ENCODE measurements around the gene TBCB. TPM values are rescaled to one million over a fixed set of nuclear protein-coding genes. Genes with fewer than 3 reads are reported as not detected.
"Not testable (repeated sequence)": the region's sequence is repeated elsewhere in the genome, so short reads cannot be mapped to it uniquely, and the experiment has no call there.

TBCB gene, protein sequence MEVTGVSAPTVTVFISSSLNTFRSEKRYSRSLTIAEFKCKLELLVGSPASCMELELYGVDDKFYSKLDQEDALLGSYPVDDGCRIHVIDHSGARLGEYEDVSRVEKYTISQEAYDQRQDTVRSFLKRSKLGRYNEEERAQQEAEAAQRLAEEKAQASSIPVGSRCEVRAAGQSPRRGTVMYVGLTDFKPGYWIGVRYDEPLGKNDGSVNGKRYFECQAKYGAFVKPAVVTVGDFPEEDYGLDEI
- 509 and 536 TPM in 2 replicates for total RNA-seq (2014; rRNA removed; shearing (Covaris generic))

DNA sequence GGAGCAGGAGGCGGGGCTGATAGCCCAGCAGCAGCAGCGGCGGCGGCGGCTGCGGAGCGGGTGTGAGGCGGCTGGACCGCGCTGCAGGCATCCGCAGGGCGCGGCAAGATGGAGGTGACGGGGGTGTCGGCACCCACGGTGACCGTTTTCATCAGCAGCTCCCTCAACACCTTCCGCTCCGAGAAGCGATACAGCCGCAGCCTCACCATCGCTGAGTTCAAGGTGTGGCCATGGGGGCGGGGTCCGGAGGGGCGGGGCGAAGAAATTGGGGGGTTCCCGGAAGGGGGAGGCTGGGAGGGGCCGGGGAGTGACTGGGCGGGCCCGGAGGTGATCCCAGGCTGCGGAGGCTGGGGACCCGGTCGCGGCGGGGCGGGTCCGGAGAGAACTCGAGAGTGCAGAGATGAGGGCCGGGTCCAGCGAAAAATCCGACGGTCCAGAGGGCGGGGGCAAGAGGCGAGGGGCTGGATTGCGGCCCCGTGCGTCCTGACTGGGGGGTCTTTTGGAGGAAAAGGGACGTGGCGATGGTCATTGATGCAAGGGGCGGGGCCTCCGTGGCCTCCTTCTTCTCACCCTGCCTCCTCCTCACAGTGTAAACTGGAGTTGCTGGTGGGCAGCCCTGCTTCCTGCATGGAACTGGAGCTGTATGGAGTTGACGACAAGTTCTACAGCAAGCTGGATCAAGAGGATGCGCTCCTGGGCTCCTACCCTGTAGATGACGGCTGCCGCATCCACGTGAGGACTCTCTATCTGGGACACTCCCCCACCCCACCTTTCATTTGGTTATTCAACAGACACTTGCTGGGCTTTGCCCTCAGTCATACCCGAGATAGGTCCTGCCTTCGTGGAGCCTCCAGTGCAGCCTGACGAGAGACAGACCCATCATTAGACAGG lies at the start of gene TBCB:
Gene TBCB (plus strand): TSS at position 16 of the 891 bp plus-strand sequence. CDS start 93 bp downstream, at position 109.
- no peak for DNase-seq (ENCODE audit: low spot score)

DNA sequence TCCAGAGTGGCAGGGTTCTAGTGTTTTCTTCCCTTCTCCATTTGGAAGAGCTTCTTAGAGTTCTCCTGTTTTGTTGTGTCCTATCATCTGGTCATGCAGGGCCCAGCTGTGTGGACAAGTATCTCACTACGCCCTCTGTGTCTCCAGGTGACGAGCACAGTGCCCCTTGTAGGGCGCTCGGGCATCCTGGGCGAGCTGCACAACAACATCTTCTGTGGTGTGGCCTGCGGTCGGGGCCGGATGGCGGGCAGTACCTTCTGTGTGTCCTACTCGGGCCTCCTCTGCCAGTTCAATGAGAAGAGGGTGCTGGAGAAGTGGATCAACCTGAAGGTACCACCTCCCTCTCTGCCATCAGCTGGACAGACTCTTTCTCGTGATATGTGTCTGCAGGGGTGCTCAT lies 47.6 kb upstream of the TBCB start:
- DNase-seq (ENCODE audit: low spot score) = no peak

DNA sequence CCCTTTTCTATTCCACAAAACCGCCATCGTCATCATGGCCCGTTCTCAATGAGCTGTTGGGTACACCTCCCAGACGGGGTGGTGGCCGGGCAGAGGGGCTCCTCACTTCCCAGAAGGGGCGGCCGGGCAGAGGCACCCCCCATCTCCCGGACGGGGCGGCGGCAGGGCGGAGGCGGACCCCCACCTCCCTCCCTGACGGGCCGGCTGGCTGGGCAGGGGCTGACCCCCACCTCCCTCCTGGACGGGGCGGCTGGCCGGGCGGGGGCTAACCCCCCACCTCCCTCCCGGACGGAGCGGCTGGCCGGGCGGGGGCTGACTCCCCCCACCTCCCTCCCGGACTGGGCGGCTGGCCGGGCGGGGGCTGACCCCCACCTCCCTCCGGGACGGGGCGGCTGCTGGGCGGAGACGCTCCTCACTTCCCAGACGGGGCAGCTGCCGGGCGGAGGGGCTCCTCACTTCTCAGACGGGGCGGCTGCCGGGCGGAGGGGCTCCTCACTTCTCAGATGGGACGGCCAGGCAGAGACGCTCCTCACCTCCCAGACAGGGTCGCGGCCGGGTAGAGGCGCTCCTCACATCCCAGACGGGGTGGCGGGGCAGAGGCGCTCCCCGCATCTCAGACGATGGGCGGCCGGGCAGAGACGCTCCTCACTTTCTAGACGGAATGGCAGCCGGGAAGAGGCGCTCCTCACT lies 46.3 kb upstream of the TBCB start:
- not testable (repeated sequence) for DNase-seq (ENCODE audit: low spot score)

DNA sequence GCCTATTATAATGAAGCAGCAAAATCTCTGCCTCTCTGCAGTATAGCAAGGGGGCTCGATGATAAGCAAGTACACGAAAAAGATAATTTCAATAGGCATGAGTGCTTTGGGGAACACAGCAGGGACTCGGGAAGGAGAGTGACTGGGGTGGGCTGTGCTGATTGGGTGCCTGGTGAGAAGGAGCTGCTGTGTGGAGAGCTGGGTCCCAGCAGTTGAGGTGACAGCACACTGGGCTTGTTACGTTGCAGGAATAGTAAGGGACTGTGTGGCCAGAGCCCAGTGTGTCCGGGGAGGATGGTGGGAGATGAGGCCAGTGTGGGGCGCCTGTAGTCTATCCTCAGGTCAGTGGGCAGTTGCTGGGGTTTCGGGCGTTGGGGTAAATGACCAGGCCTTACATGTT lies 43.2 kb upstream of the TBCB start:
- DNase-seq (ENCODE audit: low spot score) = no peak

DNA sequence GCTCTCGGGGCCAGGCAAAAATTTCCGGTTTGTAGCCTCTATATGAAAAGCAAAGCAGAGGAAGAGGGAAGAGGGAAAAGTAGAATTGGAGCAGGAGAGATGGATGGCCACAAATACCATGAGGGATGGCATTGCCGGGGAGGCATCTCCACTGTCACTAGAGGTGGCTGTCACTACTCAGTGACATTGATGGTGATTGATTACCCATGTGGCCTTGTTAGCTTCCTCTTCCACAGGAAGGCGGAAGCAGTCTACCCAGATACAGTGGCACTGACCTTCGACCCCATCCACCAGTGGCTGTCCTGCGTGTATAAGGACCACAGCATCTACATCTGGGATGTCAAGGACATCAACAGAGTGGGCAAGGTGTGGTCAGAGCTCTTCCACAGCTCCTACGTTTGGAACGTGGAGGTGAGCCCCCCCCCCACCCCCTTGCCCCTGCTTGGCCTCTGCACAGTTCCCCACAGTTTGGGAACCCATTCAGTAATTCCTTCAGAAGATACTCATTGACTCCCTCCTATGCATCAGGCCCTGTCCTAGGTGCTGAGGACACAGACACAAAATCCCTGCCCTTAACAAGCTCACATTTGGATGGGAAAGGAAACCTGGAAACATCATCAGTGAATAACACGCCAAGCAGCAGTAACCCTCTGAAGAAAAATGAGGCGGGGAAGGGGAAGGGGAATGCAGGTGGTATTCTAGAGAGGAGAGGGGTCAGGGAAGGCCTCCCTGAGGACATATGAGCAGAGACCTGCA lies 42.0 kb upstream of the TBCB start:
- DNase-seq (ENCODE audit: low spot score) = no peak

DNA sequence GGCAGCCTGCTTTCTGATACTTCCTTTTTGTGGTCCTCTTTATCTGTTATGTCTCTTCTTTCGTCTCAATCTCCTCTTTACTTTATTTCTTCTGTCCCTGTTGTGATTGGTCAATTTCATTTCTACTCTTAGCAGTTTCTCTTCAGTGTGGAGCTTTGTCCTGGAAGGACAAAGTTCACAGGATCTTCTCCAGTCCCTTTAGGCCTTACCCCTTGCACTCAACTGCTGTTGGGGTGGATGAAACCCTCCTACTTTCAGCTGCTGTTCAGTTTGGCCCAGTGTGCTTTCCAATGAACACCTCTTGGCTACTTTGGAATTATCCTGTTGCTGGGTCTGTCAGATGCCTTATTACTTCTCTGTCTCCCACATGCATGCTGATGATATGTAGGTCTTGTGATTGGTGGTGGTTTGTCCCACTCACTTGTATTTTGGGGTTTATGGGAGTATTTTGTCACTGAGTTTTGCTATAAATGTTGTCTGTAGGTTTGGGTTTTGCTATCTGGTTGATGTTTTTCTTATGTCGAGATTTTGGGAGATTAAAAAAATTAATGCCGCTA lies 35.8 kb upstream of the TBCB start:
- no peak for DNase-seq (ENCODE audit: low spot score)

DNA sequence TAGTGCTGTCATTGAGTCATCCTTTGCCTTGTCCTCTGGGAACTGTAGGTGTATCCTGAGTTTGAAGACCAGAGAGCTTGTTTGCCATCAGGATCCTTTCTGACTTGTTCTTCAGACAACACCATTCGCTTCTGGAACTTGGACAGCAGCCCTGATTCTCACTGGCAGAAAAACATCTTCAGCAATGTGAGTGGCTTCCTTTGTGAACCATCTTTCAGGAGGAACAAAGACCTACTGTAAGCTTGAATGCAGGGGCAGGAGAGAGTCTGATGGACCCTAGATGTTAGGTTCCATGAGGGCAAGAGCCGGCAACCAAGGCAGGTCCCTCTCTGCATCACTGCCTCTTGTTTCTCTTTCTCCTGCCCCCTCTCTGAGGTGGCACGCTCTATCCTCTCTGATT lies 33.9 kb upstream of the TBCB start:
- no peak for DNase-seq (ENCODE audit: low spot score)

DNA sequence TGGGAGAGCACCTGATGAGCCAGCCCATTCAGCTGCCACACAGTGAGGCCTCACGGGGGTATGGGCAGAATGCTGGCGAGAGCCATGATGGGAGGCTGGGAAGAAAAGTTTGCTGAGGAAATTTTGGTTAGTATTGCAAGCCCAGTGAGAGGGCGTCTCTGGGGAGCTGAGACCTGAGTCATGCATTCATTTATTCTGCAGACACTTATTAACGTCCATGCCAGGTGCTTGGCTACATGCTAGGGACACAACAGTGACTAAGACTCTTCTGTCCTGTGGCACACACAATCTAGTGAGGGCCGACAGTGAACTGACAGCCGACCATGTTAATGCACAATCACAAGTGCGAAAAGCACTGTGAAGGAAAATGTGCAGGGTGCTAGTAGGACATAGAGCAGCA lies 33.4 kb upstream of the TBCB start:
- DNase-seq (ENCODE audit: low spot score) = no peak

DNA sequence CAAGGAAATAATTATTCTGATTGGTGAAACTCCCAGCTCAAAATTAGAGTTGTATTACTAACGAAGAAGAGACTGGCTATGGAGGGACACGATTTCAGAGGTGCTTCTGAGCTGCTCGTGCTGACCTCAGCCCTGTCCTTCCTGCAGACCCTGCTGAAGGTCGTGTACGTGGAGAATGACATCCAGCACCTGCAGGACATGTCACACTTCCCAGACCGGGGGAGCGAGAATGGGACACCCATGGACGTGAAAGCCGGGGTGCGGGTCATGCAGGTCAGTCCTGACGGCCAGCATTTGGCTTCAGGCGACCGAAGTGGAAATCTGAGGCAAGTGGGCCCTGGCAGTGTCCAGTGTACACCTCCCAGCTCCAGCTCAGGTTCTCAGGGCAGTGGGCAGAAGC lies 32.4 kb upstream of the TBCB start:
- DNase-seq (ENCODE audit: low spot score) = no peak

DNA sequence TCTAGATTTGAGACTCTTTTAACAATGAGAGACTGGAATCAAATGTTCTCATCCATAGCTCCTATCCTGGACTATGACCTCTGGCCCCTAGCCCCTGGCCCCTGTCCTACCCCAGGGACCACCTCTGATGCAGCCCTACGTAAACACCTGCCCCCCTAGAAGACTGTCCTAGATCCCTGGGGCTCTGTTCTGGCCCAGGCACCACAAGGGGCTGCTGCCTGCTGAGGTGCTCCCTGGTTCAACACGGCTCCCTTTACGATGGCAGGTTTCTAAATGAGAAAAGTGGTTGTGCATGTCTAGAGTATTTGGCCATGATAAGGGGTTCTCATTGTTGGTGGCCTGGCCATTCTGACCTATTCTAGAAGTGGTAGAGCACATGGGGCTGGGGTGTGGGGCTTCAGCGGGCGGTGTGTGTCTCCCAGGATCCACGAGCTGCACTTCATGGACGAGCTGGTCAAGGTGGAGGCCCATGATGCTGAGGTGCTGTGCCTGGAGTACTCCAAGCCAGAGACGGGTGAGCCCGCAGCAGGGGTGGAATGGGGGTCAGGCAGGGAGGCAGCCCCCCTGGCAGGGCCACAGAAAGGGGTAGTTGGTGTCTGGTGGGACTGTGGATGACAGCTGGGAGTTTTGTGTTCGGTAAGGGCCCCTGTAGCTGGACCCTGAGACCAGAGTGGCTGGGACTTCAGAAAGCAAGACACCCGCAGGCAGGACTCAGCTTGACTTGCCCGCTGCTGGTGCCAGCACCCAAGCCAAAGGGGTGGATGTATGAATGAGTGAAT lies 30.8 kb upstream of the TBCB start:
- DNase-seq (ENCODE audit: low spot score) = no peak

DNA sequence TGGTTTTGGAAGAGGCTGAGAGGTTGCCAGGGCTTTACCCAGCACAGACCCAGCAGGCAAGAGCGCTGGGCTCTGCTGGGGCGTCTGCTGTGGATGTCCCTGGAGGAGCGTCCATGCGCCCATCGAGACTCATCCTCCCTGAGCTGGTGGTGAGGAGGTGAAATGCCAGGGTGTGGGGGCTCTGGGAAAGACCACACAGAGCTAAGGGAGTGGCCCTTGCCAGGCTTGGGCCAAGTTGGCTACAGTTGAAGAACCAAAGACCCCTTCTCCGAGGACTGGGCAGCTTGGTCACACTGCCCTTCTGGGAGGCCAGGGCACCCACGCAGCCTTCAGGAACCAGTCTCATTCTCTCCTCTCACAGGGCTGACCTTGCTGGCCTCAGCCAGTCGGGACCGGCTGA lies 28.9 kb upstream of the TBCB start:
- DNase-seq (ENCODE audit: low spot score) = no peak

DNA sequence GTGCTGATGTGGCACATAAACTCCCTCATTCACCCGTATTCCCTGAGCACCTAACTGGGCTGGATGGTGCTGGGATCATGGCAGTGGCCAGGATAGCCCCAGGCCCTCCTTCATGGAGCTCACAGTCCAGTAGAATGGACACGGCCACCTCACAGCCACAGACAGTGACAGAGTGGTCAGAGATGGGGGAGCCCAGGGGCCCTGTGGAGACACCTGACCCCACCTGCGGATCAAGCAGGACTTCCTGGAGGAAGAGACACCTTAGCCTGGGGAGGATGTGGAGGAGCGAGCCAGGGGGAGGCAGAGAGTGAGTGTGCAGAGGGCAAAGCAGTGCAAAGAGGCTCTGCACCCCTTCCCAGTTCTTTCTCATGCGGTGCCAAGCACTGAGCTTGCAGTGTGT lies 25.4 kb upstream of the TBCB start:
- no peak for DNase-seq (ENCODE audit: low spot score)

DNA sequence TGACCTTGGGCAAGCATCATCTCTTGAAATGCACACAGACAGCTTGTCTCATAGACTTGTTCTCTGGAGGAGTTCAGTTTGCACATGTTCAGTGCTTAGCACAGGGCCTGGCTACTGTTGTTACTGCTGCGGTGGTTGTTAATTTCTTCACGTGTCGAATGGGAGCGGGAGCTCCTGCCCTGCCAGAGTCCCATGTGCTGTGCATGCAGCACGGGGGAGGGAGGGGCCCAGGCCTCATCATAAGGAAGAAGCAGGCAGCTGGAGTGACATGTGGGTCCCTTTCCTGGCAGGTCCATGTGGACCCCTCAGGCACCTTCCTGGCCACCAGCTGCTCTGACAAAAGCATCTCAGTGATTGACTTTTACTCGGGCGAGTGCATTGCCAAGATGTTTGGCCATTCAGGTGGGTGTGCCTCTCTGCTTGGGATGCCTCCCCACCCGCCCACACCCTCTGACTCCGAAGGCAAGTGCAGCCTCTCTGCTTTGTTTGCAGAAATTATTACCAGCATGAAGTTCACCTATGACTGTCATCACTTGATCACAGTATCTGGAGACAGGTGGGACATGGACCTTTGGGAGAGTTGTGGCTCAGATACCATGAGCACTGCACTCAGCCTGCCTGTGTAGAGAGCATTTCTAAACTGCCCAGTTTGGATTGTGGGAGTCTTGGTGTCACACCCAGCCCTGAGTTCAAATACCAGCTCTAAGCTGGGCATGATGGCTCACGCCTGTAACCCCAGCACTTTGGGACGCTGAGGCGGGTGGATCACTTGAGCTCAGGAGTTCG lies 24.2 kb upstream of the TBCB start:
- DNase-seq (ENCODE audit: low spot score) = no peak

DNA sequence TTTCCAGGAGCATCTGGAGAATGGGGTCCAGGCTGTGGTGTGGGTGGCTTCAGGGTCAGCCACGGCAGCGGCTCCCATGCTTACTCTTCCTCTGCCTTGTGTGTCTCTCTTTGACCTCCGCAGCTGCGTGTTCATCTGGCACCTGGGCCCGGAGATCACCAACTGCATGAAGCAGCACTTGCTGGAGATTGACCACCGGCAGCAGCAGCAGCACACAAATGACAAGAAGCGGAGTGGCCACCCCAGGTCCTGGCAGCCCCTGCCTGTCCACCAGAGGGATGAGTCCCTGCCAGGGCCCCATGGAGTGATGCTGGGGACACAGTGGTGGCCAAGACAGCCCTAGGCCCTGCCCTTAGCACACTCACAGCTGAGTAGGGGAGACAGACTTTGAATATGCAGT lies 22.7 kb upstream of the TBCB start:
- DNase-seq (ENCODE audit: low spot score) = no peak

DNA sequence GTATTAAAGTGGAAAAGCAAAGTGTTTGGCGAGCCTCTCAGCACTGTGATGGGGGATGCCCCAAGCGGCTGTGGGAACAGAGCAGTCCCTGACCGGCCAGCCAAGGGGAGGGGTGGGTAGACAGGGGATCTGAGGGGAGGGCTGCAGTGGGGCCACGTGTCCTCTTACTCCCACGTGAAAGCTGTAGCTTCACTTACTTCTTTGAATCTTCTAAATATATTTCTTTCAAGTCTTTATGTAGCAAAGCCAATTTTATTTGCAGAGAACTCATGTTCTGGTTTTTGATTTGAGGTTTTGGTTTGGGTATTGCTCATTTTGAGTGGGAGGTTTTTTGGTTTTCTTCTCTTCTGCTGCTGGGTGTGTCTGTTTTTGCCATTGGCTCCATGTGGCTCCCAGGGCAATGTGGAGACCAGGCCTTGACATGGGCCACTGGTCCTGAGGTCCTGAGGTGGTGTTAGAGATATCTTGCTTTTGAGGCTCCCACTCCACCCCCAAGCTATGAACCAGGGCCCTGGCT lies 22.1 kb upstream of the TBCB start:
- no peak for DNase-seq (ENCODE audit: low spot score)

DNA sequence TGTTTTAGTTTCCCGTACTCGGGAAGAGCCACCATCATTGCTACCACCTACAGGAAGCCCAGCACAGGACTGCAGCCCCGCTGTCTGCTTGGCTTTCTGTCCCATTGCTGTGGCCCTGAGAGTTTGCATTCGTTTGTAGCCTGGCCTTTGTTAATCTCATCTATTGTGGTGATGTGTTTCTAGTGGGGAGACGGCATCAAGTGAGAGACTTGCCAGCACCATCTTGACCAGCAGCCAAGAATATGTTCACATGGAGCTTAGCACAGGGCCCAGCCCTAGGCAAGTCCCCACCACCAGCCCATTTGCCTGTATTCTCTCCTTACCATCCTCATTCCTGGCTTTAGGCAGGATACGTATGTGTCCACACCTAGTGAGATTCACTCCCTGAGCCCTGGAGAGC lies 21.6 kb upstream of the TBCB start:
- DNase-seq (ENCODE audit: low spot score) = no peak

DNA sequence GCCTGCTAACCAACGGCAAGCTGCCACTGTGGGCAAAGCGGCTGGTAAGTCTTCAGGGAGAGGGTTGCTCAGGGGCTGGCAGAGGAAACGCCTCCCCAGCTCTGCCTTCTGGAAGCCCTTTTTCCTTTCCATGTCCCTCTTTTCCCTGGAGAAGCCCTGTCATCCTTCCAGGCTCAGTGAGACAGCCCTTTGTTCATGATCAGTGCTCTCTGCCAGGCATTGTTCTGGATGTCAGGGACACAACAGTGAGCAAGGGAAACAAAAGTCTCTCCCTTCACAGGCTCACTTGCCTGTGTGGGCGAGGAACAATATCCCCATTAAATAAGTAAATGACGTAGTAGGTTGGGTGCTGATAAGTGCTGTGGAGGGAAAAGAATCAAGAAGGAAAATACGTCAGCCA lies 18.2 kb upstream of the TBCB start:
- no peak for DNase-seq (ENCODE audit: low spot score)

DNA sequence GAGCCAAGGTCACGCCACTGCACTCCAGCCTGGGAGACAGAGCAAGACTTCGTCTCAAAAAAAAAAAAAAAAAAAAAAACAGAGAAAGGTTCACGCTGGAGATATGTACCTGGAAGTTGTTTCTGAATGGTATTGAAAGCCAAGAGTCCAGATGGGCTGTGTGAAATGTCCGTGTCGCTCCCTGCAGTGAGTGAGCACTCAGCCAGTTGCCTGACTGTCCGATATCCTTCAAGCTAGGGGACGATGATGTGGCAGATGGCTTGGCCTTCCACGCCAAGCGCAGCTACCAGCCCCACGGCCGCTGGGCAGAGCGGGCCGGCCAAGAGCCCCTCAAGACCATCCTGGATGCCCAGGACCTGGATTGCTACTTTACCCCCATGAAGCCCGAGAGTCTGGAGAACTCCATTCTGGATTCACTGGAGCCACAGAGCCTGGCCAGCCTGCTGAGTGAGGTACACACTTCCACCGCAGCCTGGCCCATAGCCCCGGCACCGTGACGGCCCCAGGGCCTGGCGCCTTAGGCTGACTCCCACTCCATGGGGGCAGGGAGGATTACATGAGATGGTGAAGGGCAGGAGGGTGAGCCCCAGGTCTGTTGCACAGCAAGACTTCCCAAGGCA lies 16.0 kb upstream of the TBCB start:
- no peak for DNase-seq (ENCODE audit: low spot score)

DNA sequence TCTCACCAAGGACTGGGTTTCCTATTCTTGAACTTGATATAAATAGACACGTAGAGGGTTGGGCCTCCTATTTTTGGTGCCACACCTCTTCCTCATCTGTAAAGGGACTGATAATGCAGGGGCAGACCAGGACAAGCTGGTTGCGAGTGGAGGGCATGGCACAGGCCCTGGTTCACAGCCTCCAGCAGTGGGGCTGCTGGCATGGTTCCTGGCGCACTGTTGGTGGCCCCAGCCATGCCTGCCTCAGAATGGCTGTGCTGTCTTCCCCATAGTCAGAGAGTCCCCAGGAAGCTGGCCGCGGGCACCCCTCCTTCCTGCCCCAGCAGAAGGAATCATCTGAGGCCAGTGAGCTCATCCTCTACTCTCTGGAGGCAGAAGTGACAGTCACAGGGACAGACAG lies 14.8 kb upstream of the TBCB start:
- DNase-seq (ENCODE audit: low spot score) = no peak
